GM20000 (cell line): ENCODE data around the gene ZNF629.

ENCODE experiments used
- DNase-seq: peaks from one replicate; pipeline ENCODE4 v3.0.0; 2012; ENCODE audit warnings: low spot score
- CTCF ChIP-seq: IDR thresholded peaks from 2 replicates; pipeline ENCODE4 v1.5.1; 2012; ENCODE audit warnings: mild to moderate bottlenecking, control low read depth; ENCODE audit errors: extremely low read depth, missing control alignments

The ZNF629 gene

GRCh38 chr16:30743716-30744115 lies 43.3 kb downstream of the ZNF629 start:
- no peak for DNase-seq
- no peak for TF ChIP-seq CTCF

GRCh38 chr16:30741461-30741914 lies 45.5 kb downstream of the ZNF629 start:
- no peak for DNase-seq
- no peak for TF ChIP-seq CTCF

DNA sequence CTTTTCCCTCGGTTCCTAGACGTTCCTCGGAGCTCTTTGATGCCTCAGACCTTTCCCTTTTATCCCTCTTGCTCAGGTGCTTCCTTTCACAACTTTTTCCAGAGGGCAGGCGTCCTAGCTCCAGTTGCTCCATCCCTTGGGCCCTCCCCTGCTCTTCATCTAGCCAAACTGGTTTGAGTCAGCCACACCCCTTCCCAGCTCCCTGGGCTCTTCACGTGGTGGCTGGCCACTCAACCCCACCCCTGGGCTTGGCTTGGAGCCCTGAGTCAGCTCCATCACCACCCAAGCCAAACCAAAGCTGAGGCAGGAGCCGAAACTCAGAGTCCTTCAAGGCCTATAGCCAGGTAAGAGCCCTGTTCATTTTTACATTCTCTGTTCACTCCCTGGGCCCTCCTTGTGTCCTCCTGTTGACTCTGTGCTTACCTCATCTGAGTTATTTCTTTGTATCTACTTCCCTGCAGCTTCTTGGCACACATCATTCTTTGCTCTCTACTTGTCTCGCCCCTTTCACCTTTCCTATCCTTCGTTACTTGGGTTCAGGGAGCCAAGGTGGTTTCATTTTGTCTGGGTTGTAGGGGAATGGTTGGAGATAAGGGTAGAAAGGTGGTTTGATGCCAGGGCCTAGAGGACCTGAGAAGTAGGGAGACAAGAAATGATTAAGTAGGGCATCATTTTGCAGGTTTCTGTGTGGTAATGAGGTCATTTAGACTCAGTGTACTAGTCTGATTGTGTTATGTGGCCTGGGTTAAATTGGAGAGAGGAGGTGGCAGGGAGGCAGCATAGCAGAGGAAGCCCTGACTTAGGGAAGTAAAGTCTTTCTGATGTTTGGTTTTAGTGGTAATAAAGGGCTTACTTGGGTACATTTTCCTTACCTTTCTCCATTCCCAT lies 46.4 kb downstream of the ZNF629 start:
- no peak for DNase-seq
- TF ChIP-seq CTCF, result no peak

- TF ChIP-seq CTCF, result no peak
- no peak for DNase-seq
Measured at GRCh38 chr16:30738984-30739951, 47.7 kb downstream of the ZNF629 start.

DNA sequence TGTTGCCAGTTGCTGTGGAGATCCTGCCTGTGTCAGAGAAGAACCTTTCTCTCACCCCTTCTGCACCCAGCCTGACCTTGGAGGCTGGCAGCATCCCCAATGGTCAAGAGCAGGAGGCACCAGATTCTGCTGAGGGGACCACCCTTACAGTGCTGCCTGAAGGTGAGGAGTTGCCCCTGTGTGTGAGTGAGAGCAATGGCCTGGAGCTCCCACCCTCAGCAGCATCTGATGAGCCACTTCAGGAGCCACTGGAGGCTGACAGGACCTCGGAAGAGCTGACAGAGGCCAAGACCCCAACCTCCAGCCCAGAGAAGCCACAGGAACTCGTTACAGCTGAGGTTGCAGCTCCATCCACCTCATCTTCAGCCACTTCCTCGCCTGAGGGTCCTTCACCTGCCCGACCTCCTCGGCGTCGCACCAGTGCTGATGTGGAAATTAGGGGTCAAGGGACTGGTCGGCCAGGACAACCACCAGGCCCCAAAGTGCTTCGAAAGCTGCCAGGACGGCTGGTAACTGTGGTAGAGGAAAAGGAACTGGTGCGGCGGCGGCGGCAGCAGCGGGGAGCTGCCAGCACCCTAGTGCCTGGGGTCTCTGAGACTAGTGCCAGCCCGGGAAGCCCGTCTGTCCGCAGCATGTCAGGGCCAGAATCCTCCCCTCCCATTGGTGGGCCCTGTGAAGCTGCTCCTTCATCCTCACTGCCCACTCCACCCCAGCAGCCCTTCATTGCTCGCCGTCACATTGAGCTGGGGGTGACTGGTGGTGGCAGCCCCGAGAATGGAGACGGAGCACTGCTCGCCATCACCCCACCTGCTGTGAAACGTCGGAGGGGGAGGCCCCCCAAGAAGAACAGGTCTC lies 49.0 kb downstream of the ZNF629 start:
- no peak for DNase-seq

More for the DNA sequence above, 49.0 kb downstream of the ZNF629 start:
- no peak for TF ChIP-seq CTCF
